ENCODE data around the gene HOXD9.

The HOXD9 gene

DNA sequence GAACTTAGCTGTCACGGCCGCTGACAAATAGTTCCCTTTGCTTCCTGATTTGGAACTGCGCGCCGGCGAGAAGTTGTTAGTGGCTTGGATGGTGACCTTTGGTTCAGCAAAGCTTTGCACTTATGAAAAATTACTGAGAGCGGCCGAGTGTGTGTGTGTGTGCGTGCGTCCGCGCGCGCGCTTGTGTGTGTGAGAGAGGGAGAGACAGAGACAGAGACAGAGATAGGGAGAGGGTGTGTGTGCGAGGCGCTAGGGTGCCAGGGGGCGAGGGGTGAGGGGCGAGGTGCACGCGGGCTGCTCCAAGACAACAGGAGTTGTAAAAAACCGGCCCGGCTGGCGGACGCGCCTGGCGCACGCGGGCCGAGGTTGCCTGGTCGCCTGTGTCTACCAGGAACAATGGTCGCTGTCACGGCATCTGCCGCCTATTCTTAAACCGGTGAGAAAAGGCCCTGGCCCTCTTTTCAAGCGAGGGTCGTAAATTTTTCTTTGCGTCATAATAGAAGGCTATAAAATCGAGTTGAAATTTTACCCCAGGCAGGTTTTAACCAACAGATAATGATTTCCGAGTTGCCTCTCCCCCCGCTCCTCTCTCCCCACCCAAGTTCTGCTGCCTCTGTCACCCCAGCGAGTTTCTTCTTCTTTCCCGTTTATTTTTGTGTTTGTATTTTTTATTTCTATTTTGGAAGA lies 35.1 kb downstream of the HOXD9 start:
- DNase-seq, result no peak

GRCh38 chr2:176158186-176158591 lies 35.7 kb downstream of the HOXD9 start:
- DNase-seq, result no peak

DNA sequence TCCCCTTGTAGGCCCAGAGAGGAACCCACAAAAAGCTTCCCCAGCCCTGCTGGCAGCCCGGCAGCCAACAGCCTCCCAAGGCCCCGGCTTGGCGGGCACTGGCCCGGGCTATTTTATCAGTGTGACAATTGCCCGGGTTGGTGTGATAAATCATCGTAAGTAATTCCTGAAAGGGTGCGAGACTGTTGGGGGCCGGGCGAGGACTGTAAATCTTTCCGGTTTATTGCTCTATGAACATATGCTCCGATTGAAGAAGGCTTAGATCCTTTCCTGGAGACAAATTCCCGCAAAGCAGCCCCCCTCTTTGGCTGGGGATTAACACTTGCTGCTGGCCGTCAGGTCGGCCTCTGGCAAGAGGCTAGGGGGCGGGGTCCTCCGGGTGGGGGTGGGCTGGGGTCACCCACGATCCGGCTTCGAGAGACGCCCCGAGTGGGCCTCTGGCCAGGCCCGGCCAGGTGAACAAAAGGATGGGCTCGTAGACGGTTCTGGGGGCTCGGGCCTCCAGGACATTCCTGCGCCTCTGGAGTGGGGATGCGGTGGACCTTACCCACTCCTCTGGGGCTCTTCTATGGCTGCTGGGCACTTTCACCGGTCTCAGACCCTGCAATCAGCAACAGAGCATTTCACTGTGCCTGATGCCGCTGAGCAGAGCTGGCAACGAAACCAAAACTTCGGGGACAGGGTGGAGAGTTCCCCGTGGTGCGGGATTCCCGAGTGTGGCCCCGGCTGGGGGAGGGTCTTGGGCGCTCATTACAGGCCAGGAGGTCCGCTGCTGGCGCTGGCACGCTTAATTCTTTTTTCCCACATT lies 36.5 kb downstream of the HOXD9 start:
- DNase-seq, result no peak

- no peak for DNase-seq
Measured at GRCh38 chr2:176159663-176160250, 37.2 kb downstream of the HOXD9 start.

DNA sequence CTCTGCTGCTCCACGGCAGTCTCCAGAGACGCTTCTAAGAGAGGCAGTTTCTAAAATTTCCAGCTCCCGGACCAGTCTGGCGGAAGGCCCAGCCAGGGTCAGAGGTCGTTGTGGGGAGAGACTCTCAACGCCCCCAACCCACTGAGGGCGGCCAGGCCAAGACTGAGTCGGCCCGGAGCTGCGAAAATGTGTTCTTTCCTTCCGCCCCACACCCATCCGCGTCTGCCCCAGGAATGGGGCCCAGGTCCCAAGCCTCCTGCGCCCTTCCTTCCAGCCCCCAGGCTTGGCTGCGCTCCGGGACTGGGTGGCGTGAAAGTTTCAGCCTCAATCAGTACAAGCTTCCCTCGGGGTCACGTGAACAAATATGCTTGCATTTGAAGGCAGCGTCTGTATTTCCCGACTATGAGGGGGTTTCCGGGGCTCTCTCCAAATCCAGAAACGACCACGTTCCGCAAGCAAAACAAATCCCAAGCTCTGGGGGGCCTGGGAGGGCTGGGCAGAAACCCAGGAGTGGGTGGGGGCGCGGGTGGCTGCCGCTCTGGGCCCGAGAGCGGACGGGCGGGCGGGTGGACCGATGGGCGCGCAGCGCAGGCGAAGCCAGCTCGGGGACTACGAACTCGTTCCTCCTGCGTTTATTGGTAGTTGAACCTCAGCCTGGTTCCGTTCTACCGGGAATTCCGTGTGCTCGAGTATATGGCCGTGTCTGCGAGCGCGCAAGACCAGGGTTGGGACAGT lies 37.9 kb downstream of the HOXD9 start:
- DNase-seq, result no peak

DNA sequence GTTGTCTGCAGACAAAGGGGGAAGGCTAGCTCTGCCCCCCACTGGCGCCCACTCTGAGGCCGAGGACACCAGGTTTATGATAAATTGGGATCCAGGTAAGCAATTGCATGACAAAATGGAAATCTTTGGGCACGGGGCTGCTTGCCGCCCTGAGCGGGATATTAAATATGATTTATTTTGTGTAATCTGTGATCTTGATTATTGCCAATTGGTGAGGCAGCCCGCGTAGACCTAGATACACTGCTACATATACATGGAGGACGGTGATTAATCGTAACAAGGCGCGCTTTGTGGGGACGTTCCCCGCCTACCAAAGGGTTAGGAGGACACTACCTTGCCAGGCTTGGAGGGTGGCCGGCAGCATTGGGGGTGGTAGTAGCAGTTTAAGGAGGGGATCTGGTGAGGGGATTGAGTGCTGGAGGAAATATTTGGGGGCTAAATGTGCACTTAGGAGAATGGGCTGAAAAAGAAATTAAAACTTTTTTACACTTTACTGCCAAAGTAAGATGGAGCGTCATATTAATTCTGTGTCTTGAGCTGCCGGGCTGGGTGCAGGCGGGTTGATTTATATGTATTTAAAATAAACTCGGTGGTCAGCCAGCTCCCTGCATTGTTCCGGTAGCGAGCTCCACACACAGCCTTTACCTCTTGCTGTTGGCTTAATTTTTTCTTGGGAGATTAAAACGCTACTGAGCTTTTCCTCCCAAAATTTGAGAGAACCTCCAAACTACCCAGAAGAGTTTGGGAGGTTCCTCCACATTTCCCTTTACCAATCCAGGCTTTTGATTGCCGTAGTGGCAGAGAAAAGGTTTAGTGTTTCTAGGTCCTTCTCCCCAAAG lies 38.7 kb downstream of the HOXD9 start:
- no peak for DNase-seq

DNA sequence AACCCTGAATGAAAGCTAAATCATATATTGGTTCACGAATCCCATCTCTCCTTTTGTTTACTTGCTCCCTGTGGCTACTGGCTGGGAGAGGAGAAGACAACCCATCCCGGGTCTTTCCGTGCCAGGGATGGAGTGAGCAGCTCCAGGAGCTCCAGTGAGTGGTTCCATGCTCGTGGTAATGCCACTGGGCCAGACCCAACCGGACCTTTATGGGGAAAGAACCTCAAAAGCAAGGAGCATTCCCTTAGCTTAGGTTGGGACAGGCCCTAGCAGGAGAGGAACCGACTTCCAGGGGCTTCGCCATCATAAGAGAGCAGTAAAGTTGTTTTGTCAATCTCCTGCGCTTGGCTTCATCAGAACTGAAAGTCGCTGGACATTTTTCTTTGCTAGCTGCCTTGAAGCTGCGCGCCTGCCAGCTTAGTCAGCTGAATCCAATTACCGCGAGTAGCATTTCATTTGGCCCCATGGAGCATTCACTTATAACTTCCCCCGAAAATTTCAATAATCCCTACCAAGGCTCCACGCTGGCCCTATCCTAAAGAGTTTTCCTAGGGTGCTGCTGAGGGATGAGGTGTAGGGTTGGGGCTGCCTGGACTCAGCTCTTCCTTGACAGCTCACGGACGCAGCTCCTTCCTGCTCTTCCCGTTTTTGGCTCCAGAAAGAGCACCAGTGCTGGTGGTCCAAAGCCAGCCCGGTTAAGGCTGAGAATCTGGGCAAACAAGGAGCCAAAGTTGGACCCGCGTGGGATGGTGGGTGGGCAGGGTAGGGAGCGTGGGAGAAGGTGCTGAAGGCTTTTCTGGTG lies 39.5 kb downstream of the HOXD9 start:
- DNase-seq, result no peak

DNA sequence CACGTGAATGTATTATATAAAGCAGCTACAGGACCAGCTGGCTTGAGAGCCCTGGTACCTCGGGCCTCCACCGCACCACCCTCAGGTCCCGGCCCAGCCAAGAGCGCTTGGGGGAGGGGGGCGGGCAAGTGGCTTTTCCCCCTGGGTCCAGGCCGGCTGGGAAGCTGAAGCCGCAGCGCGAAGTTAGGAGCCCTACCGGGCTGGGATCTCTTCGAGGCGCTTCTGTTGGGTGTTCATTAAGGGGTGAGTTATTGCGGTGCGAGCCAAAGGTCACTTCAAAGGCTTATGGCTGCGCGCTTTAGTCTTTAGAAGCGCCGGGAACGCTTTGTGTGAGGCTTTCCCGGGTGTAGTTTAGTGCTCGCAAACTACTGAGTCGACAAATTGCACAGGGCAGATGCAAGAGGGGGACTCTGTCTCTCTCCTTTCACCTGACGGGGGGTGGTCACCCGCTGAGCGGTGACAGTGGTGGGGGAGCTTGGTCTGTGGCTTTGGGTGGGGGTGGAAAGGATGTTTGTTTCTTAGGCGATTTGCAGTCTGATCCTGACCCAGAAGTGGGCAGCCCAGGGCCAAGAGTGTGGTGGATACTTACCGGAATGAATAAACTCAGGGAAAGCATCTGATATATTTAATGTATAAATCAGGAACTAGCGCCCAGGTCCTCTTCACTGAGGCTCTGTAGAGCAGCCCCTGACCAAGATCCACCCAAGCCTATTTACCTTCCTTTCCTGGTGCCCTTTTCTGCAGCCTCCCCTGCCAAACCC lies 40.6 kb downstream of the HOXD9 start:
- no peak for DNase-seq

DNA sequence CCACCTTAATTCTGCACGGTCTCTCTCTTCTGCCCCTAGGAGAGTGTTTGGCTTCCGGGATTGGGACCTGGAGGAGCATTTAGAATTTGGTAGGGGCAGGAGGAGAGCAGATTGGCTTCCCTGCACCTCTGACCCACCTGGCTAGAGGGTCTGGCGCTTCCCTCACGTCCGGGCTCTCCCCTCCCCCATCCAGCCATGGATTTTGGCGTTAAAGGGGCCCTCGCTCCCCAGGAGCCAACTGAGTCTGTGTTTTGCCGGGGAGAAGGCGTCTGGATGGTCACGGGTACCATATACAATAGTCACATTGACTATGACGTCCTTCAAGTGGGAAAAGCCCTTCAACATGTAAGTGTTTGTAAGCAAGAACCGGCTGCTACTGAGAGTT lies 41.1 kb downstream of the HOXD9 start:
- no peak for DNase-seq

GRCh38 chr2:176164201-176164600 lies 41.7 kb downstream of the HOXD9 start:
- no peak for DNase-seq

DNA sequence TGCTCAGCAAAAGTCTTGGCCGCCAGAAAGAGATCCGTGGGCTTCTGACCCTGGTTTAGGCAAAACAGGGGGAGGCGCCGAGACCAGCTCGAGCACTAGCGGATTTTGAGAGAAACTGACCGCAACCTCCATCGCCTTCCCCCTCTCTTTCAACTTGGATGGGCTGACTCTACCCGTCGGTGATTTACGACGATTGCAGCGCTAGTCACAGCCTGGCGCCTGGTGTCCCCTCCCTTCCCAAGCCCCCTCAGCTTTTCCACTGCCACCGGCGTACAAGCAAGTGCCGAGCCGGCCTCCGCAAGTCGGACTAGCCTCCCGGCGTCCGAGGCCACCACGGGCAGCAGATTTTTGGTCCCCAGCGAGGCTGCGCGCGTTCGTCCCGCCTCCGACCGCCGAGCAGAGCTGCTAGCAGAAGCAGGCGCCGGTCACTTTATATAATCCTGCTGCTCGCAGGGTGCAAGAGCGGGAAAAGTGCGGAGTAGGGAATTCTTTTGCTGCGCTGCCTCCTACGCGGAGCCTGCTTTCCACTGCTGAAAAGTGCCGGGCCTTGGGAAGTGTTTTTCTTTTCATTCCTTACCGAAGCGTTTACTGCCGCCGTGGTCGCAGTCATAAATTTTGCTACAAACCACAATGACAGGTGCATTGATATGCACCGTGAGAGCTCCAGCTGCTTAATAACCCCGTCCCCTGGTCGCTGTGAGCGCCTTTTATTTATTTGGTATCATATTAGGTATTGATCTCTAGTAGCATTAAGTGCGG lies 42.3 kb downstream of the HOXD9 start:
- DNase-seq, result no peak

- DNase-seq, result no peak
Measured at GRCh38 chr2:176165370-176166050, 43.0 kb downstream of the HOXD9 start.

- no peak for DNase-seq
Measured at GRCh38 chr2:176166272-176166671, 43.8 kb downstream of the HOXD9 start.

GRCh38 chr2:176167398-176167797 lies 44.9 kb downstream of the HOXD9 start:
- no peak for DNase-seq

GRCh38 chr2:176169181-176169580 lies 46.7 kb downstream of the HOXD9 start:
- no peak for DNase-seq

- no peak for DNase-seq
Measured at GRCh38 chr2:176169711-176170110, 47.2 kb downstream of the HOXD9 start.

- no peak for DNase-seq
Measured at GRCh38 chr2:176170602-176171305, 48.2 kb downstream of the HOXD9 start.

- DNase-seq, result no peak
Measured at GRCh38 chr2:176171351-176172006, 49.0 kb downstream of the HOXD9 start.

All from central memory CD4-positive, alpha-beta T cell (primary cell).